Keratinocyte (primary cell): ENCODE results near the gene AZU1. TPM values are rescaled to one million over a fixed set of nuclear protein-coding genes. Genes with fewer than 3 reads are reported as not detected.
A peak's percentile ranks its signal among the peaks of the same experiment; 100 is the strongest.

Source experiments
- DNase-seq: peaks from one replicate; pipeline ENCODE4 v3.0.0-alpha.2; 2011; ENCODE audit warnings: low read depth, missing footprints, low spot score
- FAIRE-seq: peaks from 2 replicates; lab custom pipeline; 2011; peaks lifted over from hg19 to GRCh38; lab: Jason Lieb, UNC
- H2AFZ ChIP-seq: 2 replicates; pipeline ENCODE4 v1.6.0; 2012; ENCODE audit warnings: low read length, control low read depth, inconsistent platforms; ENCODE audit not compliant: control insufficient read depth
- H3K27ac ChIP-seq: 2 replicates; pipeline ENCODE4 v1.5.1; 2011; ENCODE audit warnings: low read length; ENCODE audit not compliant: control insufficient read depth, insufficient read depth
- H3K27me3 ChIP-seq: 3 replicates; pipeline ENCODE4 v1.6.0; 2011; ENCODE audit warnings: low read length; ENCODE audit not compliant: control insufficient read depth, insufficient read depth; ENCODE audit errors: extremely low read depth
- H3K36me3 ChIP-seq, 2 experiments: 2 replicates in 1 of 2; 3 replicates in 1 of 2; pipeline ENCODE4 v1.5.1; 2011; ENCODE audit warnings: low read length in 2 of 2, mild to moderate bottlenecking in 1 of 2; ENCODE audit not compliant: control insufficient read depth in 2 of 2, insufficient read depth in 2 of 2; ENCODE audit errors: extremely low read depth in 1 of 2
- H3K4me1 ChIP-seq: 3 replicates; pipeline ENCODE4 v1.5.1; 2011; ENCODE audit warnings: low read length; ENCODE audit not compliant: control insufficient read depth, insufficient read depth; ENCODE audit errors: extremely low read depth
- H3K4me2 ChIP-seq: 3 replicates; pipeline ENCODE4 v1.6.0; 2011; ENCODE audit warnings: low read depth, low read length; ENCODE audit not compliant: control insufficient read depth, insufficient read depth; ENCODE audit errors: extremely low read depth
- H3K4me3 ChIP-seq, 3 experiments: fragments of 200-600 bp in 1 of 3; sonication (generic) in 1 of 3; 2 replicates in 2 of 3; 3 replicates in 1 of 3; pipeline ENCODE4 v1.5.1; 2011 to 2016; ENCODE audit warnings: low read length in 3 of 3, mild to moderate bottlenecking in 3 of 3, control low read depth in 2 of 3, inconsistent platforms in 1 of 3, low read depth in 1 of 3, mixed read lengths in 1 of 3, mixed run types in 1 of 3, moderate library complexity in 1 of 3; ENCODE audit not compliant: control insufficient read depth in 2 of 3, insufficient read depth in 2 of 3; ENCODE audit errors: extremely low read depth in 1 of 3
- H3K79me2 ChIP-seq: 2 replicates; pipeline ENCODE4 v1.6.0; 2012; ENCODE audit warnings: low read length; ENCODE audit not compliant: control insufficient read depth, insufficient read depth
- H3K9ac ChIP-seq: 3 replicates; pipeline ENCODE4 v1.6.0; 2011; ENCODE audit warnings: low read length; ENCODE audit not compliant: control insufficient read depth, insufficient read depth; ENCODE audit errors: extremely low read depth
- H3K9me1 ChIP-seq: 3 replicates; pipeline ENCODE4 v1.6.0; 2011; ENCODE audit warnings: low read length; ENCODE audit not compliant: control insufficient read depth, insufficient read depth; ENCODE audit errors: extremely low read depth
- H3K9me3 ChIP-seq: 2 replicates; pipeline ENCODE4 v1.5.1; 2012; ENCODE audit warnings: low read depth, low read length; ENCODE audit not compliant: control insufficient read depth
- H4K20me1 ChIP-seq: 3 replicates; pipeline ENCODE4 v1.6.0; 2011; ENCODE audit warnings: low read length; ENCODE audit not compliant: control insufficient read depth, insufficient read depth; ENCODE audit errors: extremely low read depth
- EZH2 ChIP-seq: IDR thresholded peaks from one replicate; pipeline ENCODE4 v1.6.1; 2012; ENCODE audit warnings: inconsistent platforms, mild to moderate bottlenecking, low read length, moderate library complexity
- dilution Hi-C: fragments of 300-500 bp; cut with MboI; formaldehyde crosslinking; loops from one replicate; pipeline ENCODE4 v1.7.0; 2020; ENCODE audit warnings: low sequenced_read_pairs; ENCODE audit not compliant: extremely low pct_ligation_motif_present
- polyA plus RNA-seq, 5 experiments: library from polyadenylated mRNA; depleted of rRNA in 3 of 5; stranded (reverse) in 3 of 5; stranded (forward) in 1 of 5; unstranded in 1 of 5; fragments of >200 nt; gene quantifications; 1 replicate in 1 of 5; 2 replicates in 3 of 5; 3 replicates in 1 of 5; pipeline versions ENCODE4 v1.2.1 to v1.2.3, GENCODE V29; 2011 to 2012; ENCODE audit warnings: missing spikeins in 2 of 5, low read depth in 1 of 5, low replicate concordance in 1 of 5
- TF ChIP-seq, protein P1 (sequence below), 3 experiments: IDR thresholded peaks in 1 of 3; conservative IDR thresholded peaks in 1 of 3; optimal IDR thresholded peaks in 1 of 3; 2 replicates in 2 of 3; 3 replicates in 1 of 3; pipeline versions ENCODE3 to v1.5.1; 2011; ENCODE audit warnings: low read length in 3 of 3, mild to moderate bottlenecking in 3 of 3, moderate library complexity in 2 of 3, control low read depth in 1 of 3, inconsistent platforms in 1 of 3; ENCODE audit not compliant: insufficient read depth in 2 of 3; ENCODE audit errors: extremely low read depth in 1 of 3

The AZU1 gene
- polyA plus RNA-seq, 1 donor (not counting 4 experiments of a cell fraction or from before 2014, with no cell fraction given) = not detected

DNA sequence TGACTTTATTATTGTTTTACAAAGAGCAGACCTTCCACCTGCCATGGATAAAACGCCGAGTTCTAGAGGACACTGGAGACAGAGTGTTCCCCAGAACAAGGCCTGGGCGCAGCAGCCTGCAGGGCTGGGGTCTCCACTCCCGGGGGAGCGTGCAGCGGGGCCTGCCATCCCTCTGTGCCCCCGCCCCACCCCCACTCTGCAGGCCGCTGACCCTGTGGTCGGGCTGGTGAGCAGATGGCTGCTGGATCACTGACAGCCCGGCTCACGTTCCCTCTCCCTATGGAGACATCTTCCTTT is 39.0 kb upstream of the AZU1 start:
- H3K36me3 ChIP-seq = no peaks in the 10 kb centered on the region
- dilution Hi-C loops = no loop called here
- H3K4me3 ChIP-seq = no peak overlapping the region
- H3K9me1 ChIP-seq = no peaks in the 10 kb centered on the region
- H4K20me1 ChIP-seq = no peaks in the 10 kb centered on the region
- H2AFZ ChIP-seq = peak overlapping the region; percentile 79
- no peak for FAIRE-seq
- peak overlapping the region; percentile 36 for H3K27ac ChIP-seq
- peaks cover 16% of the 10 kb centered on the region for H3K4me1 ChIP-seq
- DNase-seq = no peak
- peaks cover 5% of the 10 kb centered on the region for H3K79me2 ChIP-seq
- H3K4me2 ChIP-seq = no peak overlapping the region
- TF ChIP-seq EZH2 = no peak
- TF ChIP-seq, protein P1, sequence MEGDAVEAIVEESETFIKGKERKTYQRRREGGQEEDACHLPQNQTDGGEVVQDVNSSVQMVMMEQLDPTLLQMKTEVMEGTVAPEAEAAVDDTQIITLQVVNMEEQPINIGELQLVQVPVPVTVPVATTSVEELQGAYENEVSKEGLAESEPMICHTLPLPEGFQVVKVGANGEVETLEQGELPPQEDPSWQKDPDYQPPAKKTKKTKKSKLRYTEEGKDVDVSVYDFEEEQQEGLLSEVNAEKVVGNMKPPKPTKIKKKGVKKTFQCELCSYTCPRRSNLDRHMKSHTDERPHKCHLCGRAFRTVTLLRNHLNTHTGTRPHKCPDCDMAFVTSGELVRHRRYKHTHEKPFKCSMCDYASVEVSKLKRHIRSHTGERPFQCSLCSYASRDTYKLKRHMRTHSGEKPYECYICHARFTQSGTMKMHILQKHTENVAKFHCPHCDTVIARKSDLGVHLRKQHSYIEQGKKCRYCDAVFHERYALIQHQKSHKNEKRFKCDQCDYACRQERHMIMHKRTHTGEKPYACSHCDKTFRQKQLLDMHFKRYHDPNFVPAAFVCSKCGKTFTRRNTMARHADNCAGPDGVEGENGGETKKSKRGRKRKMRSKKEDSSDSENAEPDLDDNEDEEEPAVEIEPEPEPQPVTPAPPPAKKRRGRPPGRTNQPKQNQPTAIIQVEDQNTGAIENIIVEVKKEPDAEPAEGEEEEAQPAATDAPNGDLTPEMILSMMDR (optimal IDR thresholded peaks at IDR 0.05 in 1 of 3, IDR thresholded peaks at IDR 0.05 in 1 of 3, conservative IDR thresholded peaks at IDR 0.05 in 1 of 3; ENCODE audit: extremely low read depth in 1 of 3, insufficient read depth in 2 of 3, low read length in 3 of 3) = no peak
- peak overlapping the region; percentile 47 for H3K9ac ChIP-seq
- no peaks in the 10 kb centered on the region for H3K9me3 ChIP-seq
- H3K27me3 ChIP-seq = no peaks in the 10 kb centered on the region

DNA sequence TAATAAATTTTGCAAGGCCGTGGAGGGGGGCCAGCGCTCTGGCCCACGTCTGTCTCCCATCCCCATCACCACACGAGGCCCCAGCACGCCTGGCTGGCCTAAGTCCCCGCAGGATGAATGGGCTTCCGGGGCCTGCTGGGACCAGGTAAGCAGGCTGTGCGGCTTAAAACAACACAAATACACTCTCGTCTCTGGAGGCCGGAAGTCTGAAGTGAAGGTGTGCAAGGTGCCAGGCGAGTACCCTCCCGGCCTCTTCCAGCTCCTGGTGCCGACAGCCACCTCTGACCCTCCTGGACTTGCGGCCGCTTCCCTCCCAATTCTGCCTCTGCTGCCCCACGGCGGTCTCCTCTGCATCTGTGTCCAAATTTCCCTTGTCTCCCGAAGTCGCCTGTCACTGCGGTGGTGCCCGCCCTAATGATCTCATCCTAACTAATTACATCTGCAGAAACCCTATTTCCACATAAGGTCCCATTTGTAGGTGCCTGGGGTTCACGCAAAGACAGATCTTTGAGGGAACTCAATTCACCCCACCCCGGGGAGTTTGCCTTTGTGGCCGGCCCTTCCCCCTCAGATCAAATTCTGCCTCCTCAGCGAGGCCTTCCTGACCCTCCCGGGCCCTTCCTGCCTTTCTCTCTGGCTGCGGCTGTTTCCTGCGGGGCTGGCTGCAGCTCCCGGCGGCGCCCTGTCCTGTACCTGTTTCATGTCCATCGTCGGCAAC is 38.5 kb upstream of the AZU1 start:
- Histone ChIP-seq H3K9me1 (no peaks in the 10 kb centered on the region), H3K9ac (peak overlapping the region; percentile 47), H3K79me2 (peaks cover 5% of the 10 kb centered on the region), H3K4me1 (peaks cover 16% of the 10 kb centered on the region), H3K9me3 (no peaks in the 10 kb centered on the region), H3K27me3 (no peaks in the 10 kb centered on the region), H3K4me2 (peak overlapping the region; percentile 58), H2AFZ (peak overlapping the region; percentile 79), H3K4me3 (no peak overlapping the region), H4K20me1 (no peaks in the 10 kb centered on the region), H3K36me3 (no peaks in the 10 kb centered on the region), H3K27ac (peak overlapping the region; percentile 36)
- TF ChIP-seq, protein P1 (optimal IDR thresholded peaks at IDR 0.05 in 1 of 3, IDR thresholded peaks at IDR 0.05 in 1 of 3, conservative IDR thresholded peaks at IDR 0.05 in 1 of 3; ENCODE audit: extremely low read depth in 1 of 3, insufficient read depth in 2 of 3, low read length in 3 of 3) = no peak
- TF ChIP-seq EZH2 = no peak
- DNase-seq (no peak), FAIRE-seq (no peak)
- dilution Hi-C loops = no loop called here
